Thoracic aorta (tissue), 2 donors: ENCODE data around the gene MED15. TPM values are rescaled to one million over a fixed set of nuclear protein-coding genes. Genes with fewer than 3 reads are reported as not detected.
A peak's percentile ranks its signal among the peaks of the same experiment; 100 is the strongest.

Source experiments
- ATAC-seq: fragments of 150-250 bp; one replicate; pipeline ENCODE4 v1.8.0; 2017; ENCODE audit warnings: low read depth; ENCODE audit not compliant: insufficient number of reproducible peaks, low FRiP score
- DNase-seq: peaks from one replicate; pipeline ENCODE4 v3.0.0-alpha.2; 2020; ENCODE audit warnings: low spot score
- H3K27ac ChIP-seq, 2 donors: fragments of 200-600 bp; sonication (generic); 1 replicate in 1 of 2; 2 replicates in 1 of 2; pipeline ENCODE4 v1.5.1; 2016; ENCODE audit warnings: mild to moderate bottlenecking in 2 of 2, moderate library complexity in 2 of 2
- H3K27me3 ChIP-seq: fragments of 200-600 bp; sonication (generic); replicated peaks from 2 replicates; pipeline ENCODE4 v1.6.0; 2016; ENCODE audit warnings: mild to moderate bottlenecking; ENCODE audit not compliant: insufficient read depth
- H3K36me3 ChIP-seq: fragments of 200-600 bp; sonication (generic); one replicate; pipeline ENCODE4 v1.5.1; 2016
- H3K4me1 ChIP-seq, 2 donors: fragments of 200-600 bp; sonication (generic); 1 replicate in 1 of 2; 2 replicates in 1 of 2; pipeline versions ENCODE4 v1.5.1 to v1.6.0; 2016; ENCODE audit warnings: low read depth in 2 of 2, mild to moderate bottlenecking in 1 of 2; ENCODE audit not compliant: control insufficient read depth in 1 of 2
- H3K4me3 ChIP-seq: fragments of 200-600 bp; sonication (generic); 2 replicates; pipeline ENCODE4 v1.5.1; 2016; ENCODE audit warnings: mild to moderate bottlenecking
- H3K9me3 ChIP-seq: fragments of 200-600 bp; sonication (generic); 2 replicates; pipeline ENCODE4 v1.5.1; 2016
- total RNA-seq, 2 donors: library from RNA; depleted of rRNA; stranded (reverse); fragments of >200 nt; gene quantifications; one replicate each; pipeline versions ENCODE4 v1.1.0 to v1.2.3, GENCODE V29; 2016
- TF ChIP-seq, protein P1 (sequence below): fragments of 200-600 bp; sonication (generic); IDR thresholded peaks from one replicate; pipeline ENCODE4 v1.5.1; 2019; ENCODE audit warnings: antibody characterized with exemption

MED15 gene
- total RNA-seq, 2 donors from 2014 or later = 78.9 to 98.6 TPM

DNA sequence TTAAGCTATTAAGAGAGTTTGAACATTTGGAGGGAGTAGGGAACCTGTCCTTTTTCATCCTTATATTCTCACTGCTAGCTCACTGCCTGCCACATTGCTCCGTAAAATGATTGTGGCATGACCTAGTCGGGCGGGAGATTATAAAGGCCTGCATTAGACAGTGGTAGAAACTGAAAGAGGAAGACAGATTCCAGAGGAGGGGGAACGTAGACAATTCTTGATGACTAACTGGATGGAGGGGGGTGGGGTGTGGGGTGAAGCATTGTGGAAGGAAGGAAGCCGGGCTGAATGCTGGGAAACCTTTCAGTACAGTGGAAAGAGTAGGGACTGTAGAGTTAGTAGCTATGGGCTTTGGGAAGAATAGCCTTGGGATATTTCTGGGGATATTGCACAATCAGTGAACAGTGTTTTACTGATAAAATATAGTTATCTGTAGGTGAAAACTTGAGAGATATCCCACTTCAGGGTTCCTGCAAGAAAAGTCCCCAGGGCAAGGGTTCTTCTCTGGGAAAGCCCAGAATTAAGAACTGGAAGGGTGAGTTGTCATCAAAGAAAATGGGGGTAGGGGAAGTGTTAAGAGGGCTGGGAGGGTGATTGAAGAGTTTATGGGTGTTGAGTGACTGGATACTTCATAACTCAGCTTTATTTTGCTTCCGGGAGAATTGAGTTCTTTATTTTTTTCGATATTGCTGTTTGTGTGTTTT lies 2.1 kb downstream of the MED15 start:
- H3K4me3 ChIP-seq = peak overlapping the region; percentile 89
- no peaks in the 10 kb centered on the region for H3K36me3 ChIP-seq
- DNase-seq (peak; percentile 80), ATAC-seq (peak; percentile 61)
- no peaks in the 10 kb centered on the region for H3K27me3 ChIP-seq
- no peaks in the 10 kb centered on the region for H3K9me3 ChIP-seq
- peaks cover 25 to 53% of the 10 kb centered on the region in 2 donors for H3K4me1 ChIP-seq
- peak overlapping the region; percentile 96 to 98 for H3K27ac ChIP-seq
- TF ChIP-seq, protein P1, sequence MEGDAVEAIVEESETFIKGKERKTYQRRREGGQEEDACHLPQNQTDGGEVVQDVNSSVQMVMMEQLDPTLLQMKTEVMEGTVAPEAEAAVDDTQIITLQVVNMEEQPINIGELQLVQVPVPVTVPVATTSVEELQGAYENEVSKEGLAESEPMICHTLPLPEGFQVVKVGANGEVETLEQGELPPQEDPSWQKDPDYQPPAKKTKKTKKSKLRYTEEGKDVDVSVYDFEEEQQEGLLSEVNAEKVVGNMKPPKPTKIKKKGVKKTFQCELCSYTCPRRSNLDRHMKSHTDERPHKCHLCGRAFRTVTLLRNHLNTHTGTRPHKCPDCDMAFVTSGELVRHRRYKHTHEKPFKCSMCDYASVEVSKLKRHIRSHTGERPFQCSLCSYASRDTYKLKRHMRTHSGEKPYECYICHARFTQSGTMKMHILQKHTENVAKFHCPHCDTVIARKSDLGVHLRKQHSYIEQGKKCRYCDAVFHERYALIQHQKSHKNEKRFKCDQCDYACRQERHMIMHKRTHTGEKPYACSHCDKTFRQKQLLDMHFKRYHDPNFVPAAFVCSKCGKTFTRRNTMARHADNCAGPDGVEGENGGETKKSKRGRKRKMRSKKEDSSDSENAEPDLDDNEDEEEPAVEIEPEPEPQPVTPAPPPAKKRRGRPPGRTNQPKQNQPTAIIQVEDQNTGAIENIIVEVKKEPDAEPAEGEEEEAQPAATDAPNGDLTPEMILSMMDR = no peak

DNA sequence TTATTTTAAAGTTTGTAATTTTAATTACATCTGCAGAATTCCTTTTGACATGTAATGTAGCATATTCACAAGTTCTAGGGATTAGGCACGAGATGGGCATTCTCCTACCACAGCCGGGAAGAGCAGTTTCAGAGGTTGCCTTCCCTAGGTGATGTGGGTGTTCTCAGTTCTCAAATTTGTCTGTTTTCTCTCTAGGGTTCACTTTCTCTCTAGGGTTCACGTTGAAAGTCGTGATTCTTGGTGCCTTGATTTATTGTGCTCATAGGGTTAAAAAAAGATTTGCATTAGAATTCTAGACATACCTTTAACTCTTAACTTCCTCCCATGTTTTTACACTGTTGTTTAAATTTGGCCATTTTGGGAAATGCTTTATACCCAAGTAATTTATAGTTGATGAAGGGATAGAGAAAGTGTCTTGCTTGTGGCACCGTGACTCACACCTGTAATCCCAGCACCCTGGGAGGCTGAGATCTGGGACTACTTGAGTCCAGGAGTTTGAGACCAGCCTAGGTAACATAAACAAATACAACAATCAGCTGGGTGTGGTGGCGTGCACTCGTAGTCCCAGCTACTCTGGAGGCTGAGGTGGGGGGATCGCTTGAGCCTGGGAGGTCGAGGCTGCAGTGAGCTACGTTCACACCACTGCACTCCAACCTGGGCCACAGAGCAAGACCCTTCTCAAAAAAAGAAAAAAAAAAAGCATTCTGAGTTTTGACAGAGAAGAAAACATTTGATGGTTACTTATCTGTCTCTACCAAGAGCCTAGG lies 3.6 kb downstream of the MED15 start:
- no peaks in the 10 kb centered on the region for H3K36me3 ChIP-seq
- DNase-seq (no peak), ATAC-seq (no peak)
- TF ChIP-seq, protein P1 = no peak
- peak overlapping the region; percentile 68 to 98 for H3K27ac ChIP-seq
- H3K9me3 ChIP-seq = no peaks in the 10 kb centered on the region
- peak overlapping the region; percentile 22 for H3K4me3 ChIP-seq
- H3K27me3 ChIP-seq = no peaks in the 10 kb centered on the region
- peaks cover 25 to 65% of the 10 kb centered on the region in 2 donors for H3K4me1 ChIP-seq

DNA sequence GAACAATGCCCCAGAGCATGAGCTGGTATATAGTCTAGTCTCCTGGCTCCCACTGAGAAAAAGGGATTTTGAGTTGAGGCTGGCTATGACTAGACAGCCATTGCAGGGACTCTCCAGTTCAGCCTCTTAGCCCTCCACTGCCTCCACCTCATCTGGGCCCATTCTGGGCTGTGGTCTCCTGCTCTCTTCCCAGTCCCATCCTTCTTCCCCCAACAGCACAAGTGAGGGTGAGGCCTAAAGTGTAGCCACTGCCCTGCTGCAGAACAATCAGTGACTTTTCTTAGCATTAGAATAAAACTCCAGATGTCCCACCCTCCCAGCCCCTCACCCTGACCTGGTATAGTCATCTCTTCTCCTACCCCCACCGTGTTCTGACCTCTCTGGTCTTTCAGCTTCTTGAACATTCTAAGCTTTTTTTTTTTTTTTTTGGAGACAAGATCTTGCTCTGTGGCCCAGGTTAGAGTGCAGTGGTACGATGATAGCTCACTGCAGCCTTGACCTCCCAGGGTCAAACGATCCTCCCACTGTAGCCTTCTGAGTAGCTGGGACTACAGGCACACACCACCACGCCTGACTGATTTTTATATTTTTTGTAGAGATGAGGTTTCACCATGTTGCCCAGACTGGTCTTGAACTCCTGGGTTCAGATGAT lies 4.3 kb downstream of the MED15 start:
- TF ChIP-seq, protein P1 = no peak
- DNase-seq (no peak), ATAC-seq (no peak)
- H3K36me3 ChIP-seq = no peaks in the 10 kb centered on the region
- peaks cover 25 to 63% of the 10 kb centered on the region in 2 donors for H3K4me1 ChIP-seq
- H3K9me3 ChIP-seq = no peaks in the 10 kb centered on the region
- no peak overlapping the region for H3K4me3 ChIP-seq
- peak overlapping the region in 1 of 2 donors; percentile 98 for H3K27ac ChIP-seq
- H3K27me3 ChIP-seq = no peaks in the 10 kb centered on the region

- no peak for DNase-seq
- no peak for ATAC-seq
- peaks cover 16 to 40% of the 10 kb centered on the region in 2 donors for H3K4me1 ChIP-seq
- no peaks in the 10 kb centered on the region for H3K27me3 ChIP-seq
- H3K9me3 ChIP-seq = no peaks in the 10 kb centered on the region
- TF ChIP-seq, protein P1 = no peak
- H3K27ac ChIP-seq = no peak overlapping the region
- no peaks in the 10 kb centered on the region for H3K36me3 ChIP-seq
- no peak overlapping the region for H3K4me3 ChIP-seq
Measured at GRCh38 chr22:20514658-20515406, 7.4 kb downstream of the MED15 start.
